Stomach (tissue), 9 donors: ENCODE results near the gene KRT17. TPM values are rescaled to one million over a fixed set of nuclear protein-coding genes. Genes with fewer than 3 reads are reported as not detected.

Source experiments
- DNase-seq, 2 donors: peaks; one replicate each; pipeline versions ENCODE4 v3.0.0 to v3.0.0-alpha.2; 2013 to 2019
- H3K27ac ChIP-seq, 5 donors: fragments of 200-600 bp in 4 of 5; sonication (generic) in 4 of 5; one replicate each; pipeline ENCODE4 v1.5.1; 2013 to 2019; ENCODE audit warnings: mild to moderate bottlenecking in 1 of 5, moderate library complexity in 1 of 5
- H3K27me3 ChIP-seq, 3 donors: fragments of 200-600 bp; sonication (generic); one replicate each; pipeline ENCODE4 v1.5.1; 2017 to 2019; ENCODE audit warnings: mixed run types in 1 of 3
- H3K36me3 ChIP-seq, 4 donors: fragments of 200-600 bp; sonication (generic); 1 replicate in 3 of 4; 2 replicates in 1 of 4; pipeline ENCODE4 v1.5.1; 2016 to 2019
- H3K4me1 ChIP-seq, 4 donors: fragments of 200-600 bp; sonication (generic); one replicate each; pipeline ENCODE4 v1.5.1; 2016 to 2019
- H3K4me3 ChIP-seq, 4 donors: fragments of 200-600 bp; sonication (generic) in 3 of 4; one replicate each; pipeline ENCODE4 v1.5.1; 2016 to 2019; ENCODE audit warnings: mild to moderate bottlenecking in 1 of 4
- H3K9me3 ChIP-seq, 4 donors: fragments of 200-600 bp; sonication (generic); one replicate each; pipeline ENCODE4 v1.5.1; 2016 to 2019
- EP300 ChIP-seq: sonication (generic); formaldehyde crosslinking; IDR thresholded peaks from one replicate; pipeline ENCODE4 v1.6.1; 2017; ENCODE audit warnings: antibody characterized with exemption
- POLR2A ChIP-seq, 4 donors: fragments of 450-650 bp; IDR thresholded peaks; one replicate each; pipeline ENCODE4 v1.6.1; 2016; ENCODE audit warnings: antibody characterized with exemption in 4 of 4, control low read depth in 2 of 4, mild to moderate bottlenecking in 1 of 4, moderate library complexity in 1 of 4
- POLR2AphosphoS5 ChIP-seq, 3 donors: sonication (generic); formaldehyde crosslinking; IDR thresholded peaks; one replicate each; pipeline ENCODE4 v1.6.1; 2016; ENCODE audit warnings: antibody characterized with exemption in 3 of 3
- WGBS, 5 donors: extraction: QIAGEN DNeasy Blood & Tissue Kit in 3 of 5; methylation state at CpG; one replicate each; pipeline versions ENCODE4 v1.1.5 to v1.1.7; 2013 to 2018; 5-methylcytosine and 5-hydroxymethylcytosine counted together
- intact Hi-C: fragments of 100-400 bp; cut with DNase I; formaldehyde crosslinking; loops from one replicate; pipeline ENCODE4 v1.15.1; 2023; ENCODE audit warnings: low total_unique reads
- polyA plus RNA-seq, 3 donors: library from polyadenylated mRNA; stranded (reverse); fragments of 200-250 nt; gene quantifications; one replicate each; pipeline ENCODE4 v1.2.3, GENCODE V29; 2013
- total RNA-seq, 5 donors: library from RNA; depleted of rRNA; stranded (reverse); fragments of >200 nt; gene quantifications; one replicate each; pipeline versions ENCODE4 v1.1.0 to v1.2.3, GENCODE V29; 2014 to 2016
- TF ChIP-seq, protein P1 (sequence below), 7 experiments: fragments of 450-650 bp in 4 of 7; fragments of 200-600 bp in 3 of 7; sonication (generic) in 3 of 7; IDR thresholded peaks; one replicate each; pipeline ENCODE4 v1.5.1; 2016 to 2019; ENCODE audit warnings: antibody characterized with exemption in 7 of 7, control low read depth in 2 of 7, mild to moderate bottlenecking in 1 of 7
- donor health status: healthy with polysubstance abuse.
- donor health status: Bipolar disorder and iron deficiency.
- donor health status: healthy.

KRT17 gene
- total and polyA plus RNA-seq, 8 donors, result 1.6 to 14.2 (median 6.0) TPM; not detected in 1

DNA sequence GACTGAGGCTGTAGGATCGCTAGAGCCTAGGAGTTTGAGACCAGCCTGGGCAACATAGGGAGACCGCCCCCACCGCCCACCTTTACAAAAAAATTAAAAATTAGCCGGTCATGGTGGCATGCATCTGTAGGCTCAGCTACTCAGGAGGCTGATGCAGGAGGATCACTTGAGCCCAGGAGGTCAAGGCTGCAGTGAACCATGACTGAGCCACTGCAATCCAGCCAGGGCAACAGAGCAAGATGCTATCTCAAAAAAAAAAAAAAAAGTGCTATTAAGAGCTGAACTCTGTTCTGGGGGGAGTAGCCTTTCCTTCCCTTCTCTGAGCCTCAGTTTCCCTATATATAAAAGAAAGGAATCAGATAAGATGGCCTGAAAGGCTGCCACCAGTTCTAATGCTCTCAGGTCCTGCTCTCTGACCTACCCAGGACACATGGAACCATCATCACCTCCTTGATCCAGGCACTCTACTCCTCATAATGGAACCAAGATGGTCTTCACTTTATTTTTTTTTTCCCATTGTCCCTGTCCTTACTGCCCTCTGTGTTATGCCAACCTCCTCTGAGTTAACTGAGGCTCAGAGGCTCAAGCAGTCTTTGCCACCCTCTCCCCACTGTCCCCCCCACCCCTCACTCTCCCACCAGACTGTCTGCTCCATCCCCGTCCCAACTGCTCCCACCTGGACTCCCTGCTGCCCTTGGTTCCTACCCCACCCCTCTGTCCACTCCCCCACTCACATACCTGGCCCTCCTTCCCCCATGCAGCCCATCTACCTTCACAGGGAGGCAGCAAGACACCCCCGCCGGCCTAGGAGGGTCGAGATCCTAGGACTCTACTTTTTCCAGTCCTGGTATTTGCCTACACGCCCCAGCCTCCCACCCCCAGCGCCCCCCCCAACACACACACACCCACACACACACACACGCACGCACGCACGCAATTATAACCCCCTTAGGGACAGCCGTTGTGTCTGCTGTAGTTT lies 40.5 kb upstream of the KRT17 start:
- no peak for DNase-seq
- intact Hi-C loops, result loop anchor here (10.0 kb wide), 1 partner anchor 860 kb away; no protein-coding TSS in a partner anchor
- Histone ChIP-seq H3K27me3 (no peaks in the 10 kb centered on the region), H3K4me3 (peak overlapping the region; percentile 49 to 54 (median 51)), H3K36me3 (no peaks in the 10 kb centered on the region), H3K9me3 (no peaks in the 10 kb centered on the region), H3K4me1 (peaks cover 22 to 41% (median 25%) of the 10 kb centered on the region in 4 donors), H3K27ac (peak overlapping the region in 4 of 5 donors; percentile 78 to 88 (median 84))
- 31 to 55% (median 42%) methylated on average over 12 to 15 of the region's 15 CpGs for WGBS, 5 donors
- TF ChIP-seq EP300 (no peak), POLR2A (IDR thresholded peaks at IDR 0.05) (no peak), POLR2AphosphoS5 (IDR thresholded peaks at IDR 0.05) (no peak)
- TF ChIP-seq, protein P1, sequence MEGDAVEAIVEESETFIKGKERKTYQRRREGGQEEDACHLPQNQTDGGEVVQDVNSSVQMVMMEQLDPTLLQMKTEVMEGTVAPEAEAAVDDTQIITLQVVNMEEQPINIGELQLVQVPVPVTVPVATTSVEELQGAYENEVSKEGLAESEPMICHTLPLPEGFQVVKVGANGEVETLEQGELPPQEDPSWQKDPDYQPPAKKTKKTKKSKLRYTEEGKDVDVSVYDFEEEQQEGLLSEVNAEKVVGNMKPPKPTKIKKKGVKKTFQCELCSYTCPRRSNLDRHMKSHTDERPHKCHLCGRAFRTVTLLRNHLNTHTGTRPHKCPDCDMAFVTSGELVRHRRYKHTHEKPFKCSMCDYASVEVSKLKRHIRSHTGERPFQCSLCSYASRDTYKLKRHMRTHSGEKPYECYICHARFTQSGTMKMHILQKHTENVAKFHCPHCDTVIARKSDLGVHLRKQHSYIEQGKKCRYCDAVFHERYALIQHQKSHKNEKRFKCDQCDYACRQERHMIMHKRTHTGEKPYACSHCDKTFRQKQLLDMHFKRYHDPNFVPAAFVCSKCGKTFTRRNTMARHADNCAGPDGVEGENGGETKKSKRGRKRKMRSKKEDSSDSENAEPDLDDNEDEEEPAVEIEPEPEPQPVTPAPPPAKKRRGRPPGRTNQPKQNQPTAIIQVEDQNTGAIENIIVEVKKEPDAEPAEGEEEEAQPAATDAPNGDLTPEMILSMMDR (IDR thresholded peaks at IDR 0.05), result no peak

GRCh38 chr17:41664172-41664457 lies 39.7 kb upstream of the KRT17 start:
- no peaks in the 10 kb centered on the region for H3K9me3 ChIP-seq
- no peak for TF ChIP-seq POLR2A (IDR thresholded peaks at IDR 0.05)
- TF ChIP-seq, protein P1 (IDR thresholded peaks at IDR 0.05), result no peak
- no peak for TF ChIP-seq EP300
- TF ChIP-seq POLR2AphosphoS5 (IDR thresholded peaks at IDR 0.05), result no peak
- DNase-seq, result peak in 1 of 2 donors; percentile 6
- no peak overlapping the region for H3K4me3 ChIP-seq
- no peaks in the 10 kb centered on the region for H3K36me3 ChIP-seq
- no peak overlapping the region for H3K27ac ChIP-seq
- intact Hi-C loops, result loop anchor here (10.0 kb wide), 1 partner anchor 859 kb away; no protein-coding TSS in a partner anchor
- WGBS, 5 donors, result 54 to 80% (median 70%) methylated on average over 2 of the region's 2 CpGs
- H3K4me1 ChIP-seq, result peaks cover 22 to 41% (median 25%) of the 10 kb centered on the region in 4 donors
- H3K27me3 ChIP-seq, result no peaks in the 10 kb centered on the region

DNA sequence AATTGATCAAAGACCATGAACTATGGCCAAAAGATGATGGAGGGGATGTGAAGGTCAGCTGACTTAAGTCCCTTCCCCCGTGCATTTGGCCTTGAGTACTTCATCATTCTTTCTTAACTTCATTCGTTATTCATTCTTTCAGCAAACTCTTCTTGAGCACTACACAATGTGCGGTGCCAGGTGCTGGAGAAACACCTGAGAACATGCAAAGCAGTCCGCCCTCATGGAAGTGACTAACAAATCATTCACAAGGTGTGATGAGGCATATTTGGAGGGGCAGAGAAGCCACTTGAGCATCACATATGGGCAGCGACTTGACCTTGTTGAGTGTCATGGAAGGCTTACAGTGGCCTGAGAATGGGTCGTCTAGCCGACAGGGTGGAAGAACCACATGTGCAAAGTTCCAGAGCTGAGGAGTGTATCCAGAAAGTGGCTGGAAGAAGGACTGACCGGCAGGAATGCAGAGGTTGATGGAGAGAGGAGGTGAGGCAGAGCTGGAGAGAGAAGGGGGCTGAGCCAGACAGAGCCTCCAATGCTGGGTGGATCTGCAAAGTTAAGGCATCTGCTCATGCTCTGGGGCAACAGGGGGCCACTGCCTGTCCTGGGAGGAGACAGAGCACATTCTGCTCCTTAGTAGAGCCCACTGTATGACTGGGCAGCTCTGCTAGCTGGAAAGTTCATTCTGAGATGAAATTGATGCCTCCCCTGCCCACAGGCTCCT lies 39.2 kb upstream of the KRT17 start:
- no peak for TF ChIP-seq POLR2AphosphoS5 (IDR thresholded peaks at IDR 0.05)
- TF ChIP-seq, protein P1 (IDR thresholded peaks at IDR 0.05), result no peak
- TF ChIP-seq POLR2A (IDR thresholded peaks at IDR 0.05), result no peak
- TF ChIP-seq EP300, result no peak
- H3K27ac ChIP-seq, result no peak overlapping the region
- H3K4me1 ChIP-seq, result peaks cover 22 to 42% (median 26%) of the 10 kb centered on the region in 4 donors
- H3K36me3 ChIP-seq, result no peaks in the 10 kb centered on the region
- H3K4me3 ChIP-seq, result no peak overlapping the region
- DNase-seq, result peak in 1 of 2 donors; percentile 14
- no peaks in the 10 kb centered on the region for H3K9me3 ChIP-seq
- 69 to 78% (median 74%) methylated on average over 8 of the region's 8 CpGs for WGBS, 5 donors
- intact Hi-C loops, result loop anchor here (10.0 kb wide), 1 partner anchor 859 kb away; no protein-coding TSS in a partner anchor
- H3K27me3 ChIP-seq, result no peaks in the 10 kb centered on the region

GRCh38 chr17:41660221-41660711 lies 35.9 kb upstream of the KRT17 start:
- Histone ChIP-seq H3K4me3 (no peak overlapping the region), H3K27ac (no peak overlapping the region)

More at GRCh38 chr17:41660221-41660711, 35.9 kb upstream of the KRT17 start:
- Histone ChIP-seq H3K4me1 (peaks cover 15 to 48% (median 29%) of the 10 kb centered on the region in 4 donors), H3K27me3 (no peaks in the 10 kb centered on the region), H3K36me3 (no peaks in the 10 kb centered on the region), H3K9me3 (no peaks in the 10 kb centered on the region)
- intact Hi-C loops, result loop anchor here (10.0 kb wide), 1 partner anchor 855 kb away; no protein-coding TSS in a partner anchor
- 66 to 77% (median 71%) methylated on average over 8 of the region's 8 CpGs for WGBS, 5 donors
- no peak for TF ChIP-seq EP300
- TF ChIP-seq POLR2AphosphoS5 (IDR thresholded peaks at IDR 0.05), result no peak
- TF ChIP-seq, protein P1 (IDR thresholded peaks at IDR 0.05), result no peak
- no peak for TF ChIP-seq POLR2A (IDR thresholded peaks at IDR 0.05)
- peak in 1 of 2 donors; percentile 8 for DNase-seq
